Measurements from ENCODE around the gene TIGIT.

- no peak for TF ChIP-seq CTCF (conservative IDR thresholded peaks at IDR 0.05)
- no peak for TF ChIP-seq EZH2 (IDR thresholded peaks at IDR 0.05; ENCODE audit: low read depth)
Observed at GRCh38 chr3:114356066-114356465, 62.2 kb downstream of the TIGIT start.

Data from PC-9 (cell line).